Measurements from ENCODE around the gene PCDHGC5. TPM values are rescaled to one million over a fixed set of nuclear protein-coding genes. Genes with fewer than 3 reads are reported as not detected.

The PCDHGC5 gene
- 1 to 10 TPM; 1.0 to 2.0 TPM for total RNA-seq

DNA sequence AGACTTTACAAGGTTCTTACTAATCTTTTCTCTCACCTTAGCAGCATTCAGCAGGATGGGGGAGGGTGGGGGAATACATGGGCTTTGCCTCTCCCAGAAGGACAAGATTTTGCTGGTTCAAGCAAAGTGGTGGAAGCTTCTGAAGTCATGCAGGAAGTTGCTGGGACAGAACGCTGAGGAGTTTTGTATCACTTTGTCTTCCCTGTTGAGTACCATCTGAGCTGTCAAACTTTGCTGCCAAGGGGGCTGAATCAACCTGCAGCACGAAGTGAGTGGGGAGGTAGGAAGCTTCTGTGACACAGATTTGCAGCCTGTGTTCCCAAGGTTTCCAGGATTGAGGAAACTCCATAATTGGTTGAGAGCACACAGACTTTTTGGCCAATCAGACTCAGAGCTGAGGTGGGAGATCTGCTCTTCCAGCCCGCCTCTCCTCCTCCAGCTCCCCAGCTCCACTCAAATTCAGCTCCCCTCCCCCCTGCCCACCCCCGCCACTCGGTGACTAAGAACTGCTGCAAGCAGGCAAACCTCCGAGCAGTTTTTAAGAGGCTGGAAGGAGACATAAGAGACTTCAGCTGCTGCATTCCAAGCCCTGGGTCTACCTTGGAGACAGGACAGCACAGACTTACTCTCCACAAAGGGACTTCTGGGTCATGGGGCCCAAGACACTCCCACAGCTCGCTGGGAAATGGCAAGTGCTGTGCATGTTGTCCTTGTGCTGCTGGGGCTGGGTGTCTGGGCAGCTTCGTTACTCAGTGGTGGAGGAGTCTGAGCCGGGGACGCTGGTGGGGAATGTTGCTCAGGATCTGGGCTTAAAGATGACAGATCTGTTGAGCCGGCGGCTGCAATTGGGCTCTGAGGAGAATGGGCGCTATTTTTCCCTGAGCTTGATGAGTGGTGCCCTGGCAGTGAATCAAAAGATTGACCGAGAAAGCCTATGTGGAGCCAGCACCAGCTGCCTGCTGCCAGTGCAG lies at the start of gene PCDHGC5:
Gene PCDHGC5, plus strand, starts transcription at position 491 of the 971 bp plus-strand sequence. Its CDS starts 160 bp downstream, at position 651.

DNA sequence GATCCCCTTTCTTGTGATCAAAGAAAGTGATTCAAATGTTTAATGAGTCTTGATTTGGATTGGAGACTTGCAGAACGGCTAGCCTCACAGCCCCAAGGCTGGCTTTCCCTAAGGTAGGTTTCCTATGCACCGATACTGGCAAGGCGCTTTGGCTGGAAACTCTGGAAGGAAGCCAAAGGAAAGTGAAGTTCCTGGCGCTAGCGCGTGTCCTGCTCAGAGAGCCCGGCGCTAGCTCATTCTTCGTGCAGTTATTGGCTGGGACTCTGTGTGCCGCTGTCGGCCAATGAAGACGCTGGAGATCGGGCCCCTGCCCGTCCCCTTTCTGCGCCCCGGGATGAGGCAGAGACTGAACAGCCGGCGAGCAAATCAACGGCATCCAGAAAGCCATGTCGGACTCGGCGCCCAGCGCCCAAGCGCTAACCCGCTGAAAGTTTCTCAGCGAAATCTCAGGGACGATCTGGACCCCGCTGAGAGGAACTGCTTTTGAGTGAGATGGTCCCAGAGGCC lies 13.2 kb upstream of the PCDHGC5 start, which contains the start of gene PCDHGC3:
Gene PCDHGC3, plus strand, starts transcription at position 342 of the 507 bp plus-strand sequence. Its CDS starts 151 bp downstream, at position 493.

DNA sequence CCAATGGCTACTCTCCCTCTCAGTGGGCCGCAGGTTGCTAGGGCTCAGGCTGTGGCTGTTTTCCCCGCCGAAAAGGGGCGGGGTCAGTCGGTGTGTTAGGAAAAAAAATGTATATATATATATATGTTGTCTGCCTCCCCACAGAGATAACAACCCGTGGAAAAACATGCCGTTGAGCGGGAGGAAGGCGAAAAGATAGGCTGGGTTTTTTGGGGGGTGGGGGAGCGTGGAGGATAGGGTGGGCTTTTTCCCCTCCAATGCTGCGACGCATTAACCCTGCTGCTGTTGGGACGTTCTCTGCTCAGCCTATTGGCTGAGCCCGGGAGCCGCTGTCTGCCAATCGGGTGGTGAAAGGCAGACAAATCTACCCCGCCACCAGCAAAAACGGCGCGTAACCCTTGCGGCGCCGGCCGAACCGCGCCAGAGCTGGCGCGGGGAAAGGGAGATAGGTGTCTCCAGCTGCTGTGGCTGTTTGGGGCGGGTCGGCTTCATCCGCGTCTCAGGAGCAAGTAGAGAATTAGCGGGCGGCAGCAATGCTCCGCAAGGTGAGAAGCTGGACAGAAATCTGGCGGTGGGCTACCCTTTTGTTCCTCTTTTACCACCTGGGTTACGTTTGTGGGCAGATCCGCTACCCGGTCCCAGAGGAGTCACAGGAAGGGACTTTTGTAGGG lies 4.1 kb upstream of the PCDHGC5 start, which contains the start of gene PCDHGC4:
Gene PCDHGC4, plus strand, starts transcription at position 390 of the 671 bp plus-strand sequence. Its CDS starts 144 bp downstream, at position 534.

Other genes starting within 250 kb of the PCDHGC5 start
- not detected for gene PCDHB15, start 243.7 kb upstream of the PCDHGC5 start, total RNA-seq
- gene SLC25A2, start 185.0 kb upstream of the PCDHGC5 start, total RNA-seq, result not detected
- gene TAF7, start 168.3 kb upstream of the PCDHGC5 start, total RNA-seq, result 10 to 100 TPM; 24.8 to 46.6 TPM
- under 1 TPM; under 0.01 TPM for gene PCDHGA1, start 158.6 kb upstream of the PCDHGC5 start, total RNA-seq
- under 1 TPM; 0.67 to 0.69 TPM for gene PCDHGA2, start 150.3 kb upstream of the PCDHGC5 start, total RNA-seq
- under 1 TPM; 0.67 to 0.69 TPM for gene PCDHGA3, start 145.3 kb upstream of the PCDHGC5 start, total RNA-seq
- under 1 TPM; 0.33 to 0.69 TPM for gene PCDHGB1, start 139.0 kb upstream of the PCDHGC5 start, total RNA-seq
- 1 to 10 TPM in 1 of 2 donors, under 1 TPM in 1; 0.67 to 1.0 TPM for gene PCDHGA4, start 134.1 kb upstream of the PCDHGC5 start, total RNA-seq
- gene PCDHGB2, start 129.1 kb upstream of the PCDHGC5 start, total RNA-seq, result 1 to 10 TPM in 1 of 2 donors, under 1 TPM in 1; 0.67 to 1.0 TPM
- gene PCDHGA5, start 124.9 kb upstream of the PCDHGC5 start, total RNA-seq, result under 1 TPM; under 0.01 to 0.69 TPM
- under 1 TPM; 0.69 to 1.00 TPM for gene PCDHGB3, start 118.8 kb upstream of the PCDHGC5 start, total RNA-seq
- gene PCDHGA6, start 115.2 kb upstream of the PCDHGC5 start, total RNA-seq, result 1 to 10 TPM in 1 of 2 donors, under 1 TPM in 1; 1.00 to 2.1 TPM
- gene PCDHGA7, start 106.3 kb upstream of the PCDHGC5 start, total RNA-seq, result 1 to 10 TPM in 1 of 2 donors, under 1 TPM in 1; 0.67 to 1.0 TPM
- 1 to 10 TPM; 5.3 to 5.9 TPM for gene PCDHGB4, start 101.4 kb upstream of the PCDHGC5 start, total RNA-seq
- gene PCDHGA8, start 96.4 kb upstream of the PCDHGC5 start, total RNA-seq, result under 1 TPM; 0.34 to 0.67 TPM
- gene PCDHGB5, start 91.1 kb upstream of the PCDHGC5 start, total RNA-seq, result 10 to 100 TPM in 1 of 2 donors, 1 to 10 TPM in 1; 8.7 to 12.0 TPM
- gene PCDHGA9, start 86.3 kb upstream of the PCDHGC5 start, total RNA-seq, result 1 to 10 TPM in 1 of 2 donors, under 1 TPM in 1; 1.00 to 1.4 TPM
- 1 to 10 TPM; 1.4 to 1.7 TPM for gene PCDHGB6, start 81.1 kb upstream of the PCDHGC5 start, total RNA-seq
- 1 to 10 TPM; 4.5 to 5.0 TPM for gene PCDHGA10, start 76.1 kb upstream of the PCDHGC5 start, total RNA-seq
- gene PCDHGB7, start 71.4 kb upstream of the PCDHGC5 start, total RNA-seq, result 1 to 10 TPM; 3.7 to 3.8 TPM
- gene PCDHGA11, start 68.0 kb upstream of the PCDHGC5 start, total RNA-seq, result 1 to 10 TPM; 3.7 to 4.8 TPM
- 10 to 100 TPM; 28.0 to 36.8 TPM for gene PCDHGA12, start 58.6 kb upstream of the PCDHGC5 start, total RNA-seq
- 10 to 100 TPM; 50.2 to 64.6 TPM for gene PCDHGC3, start 13.1 kb upstream of the PCDHGC5 start, total RNA-seq
- gene PCDHGC4, start 4.1 kb upstream of the PCDHGC5 start, total RNA-seq, result 1 to 10 TPM; 1.4 to 1.7 TPM
- gene DIAPH1, start 129.9 kb downstream of the PCDHGC5 start, total RNA-seq, result 10 to 100 TPM; 12.4 to 23.3 TPM
- 10 to 100 TPM; 47.5 to 50.3 TPM for gene HDAC3, start 147.8 kb downstream of the PCDHGC5 start, total RNA-seq
- gene RELL2, start 147.9 kb downstream of the PCDHGC5 start, total RNA-seq, result 1 to 10 TPM; 4.8 to 7.3 TPM
- 10 to 100 TPM; 20.0 to 22.3 TPM for gene FCHSD1, start 162.3 kb downstream of the PCDHGC5 start, total RNA-seq
- gene ARAP3, start 193.1 kb downstream of the PCDHGC5 start, total RNA-seq, result 10 to 100 TPM in 1 of 2 donors, 1 to 10 TPM in 1; 7.6 to 10.3 TPM

All from melanocyte of skin (primary cell).